Endothelial cell of umbilical vein (primary cell): ENCODE results near the gene MAGIX.
A peak's percentile ranks its signal among the peaks of the same experiment; 100 is the strongest.

Experiments
- POLR2A ChIP-seq: IDR thresholded peaks from 2 replicates; pipeline ENCODE4 v1.6.1; 2012; ENCODE audit warnings: low read depth, mild to moderate bottlenecking, control low read depth, low read length
- POLR2AphosphoS5 ChIP-seq: IDR thresholded peaks from 2 replicates; pipeline ENCODE4 v1.6.1; 2012; ENCODE audit warnings: low read depth, mild to moderate bottlenecking, control low read depth, low read length, moderate library complexity; ENCODE audit not compliant: insufficient read depth
- TF ChIP-seq, protein P1 (sequence below), 2 donors: IDR thresholded peaks; 1 replicate in 1 of 2; 2 replicates in 1 of 2; pipeline ENCODE4 v1.5.1; 2011; ENCODE audit warnings: low read length in 2 of 2, mild to moderate bottlenecking in 2 of 2, moderate library complexity in 2 of 2, control low read depth in 1 of 2, inconsistent platforms in 1 of 2, low read depth in 1 of 2; ENCODE audit not compliant: insufficient read depth in 1 of 2; ENCODE audit errors: extremely low read depth in 1 of 2
- TF ChIP-seq, protein P2 (sequence below): IDR thresholded peaks from 2 replicates; pipeline ENCODE4 v1.6.1; 2011; ENCODE audit not compliant: insufficient read depth, insufficient read length

DNA sequence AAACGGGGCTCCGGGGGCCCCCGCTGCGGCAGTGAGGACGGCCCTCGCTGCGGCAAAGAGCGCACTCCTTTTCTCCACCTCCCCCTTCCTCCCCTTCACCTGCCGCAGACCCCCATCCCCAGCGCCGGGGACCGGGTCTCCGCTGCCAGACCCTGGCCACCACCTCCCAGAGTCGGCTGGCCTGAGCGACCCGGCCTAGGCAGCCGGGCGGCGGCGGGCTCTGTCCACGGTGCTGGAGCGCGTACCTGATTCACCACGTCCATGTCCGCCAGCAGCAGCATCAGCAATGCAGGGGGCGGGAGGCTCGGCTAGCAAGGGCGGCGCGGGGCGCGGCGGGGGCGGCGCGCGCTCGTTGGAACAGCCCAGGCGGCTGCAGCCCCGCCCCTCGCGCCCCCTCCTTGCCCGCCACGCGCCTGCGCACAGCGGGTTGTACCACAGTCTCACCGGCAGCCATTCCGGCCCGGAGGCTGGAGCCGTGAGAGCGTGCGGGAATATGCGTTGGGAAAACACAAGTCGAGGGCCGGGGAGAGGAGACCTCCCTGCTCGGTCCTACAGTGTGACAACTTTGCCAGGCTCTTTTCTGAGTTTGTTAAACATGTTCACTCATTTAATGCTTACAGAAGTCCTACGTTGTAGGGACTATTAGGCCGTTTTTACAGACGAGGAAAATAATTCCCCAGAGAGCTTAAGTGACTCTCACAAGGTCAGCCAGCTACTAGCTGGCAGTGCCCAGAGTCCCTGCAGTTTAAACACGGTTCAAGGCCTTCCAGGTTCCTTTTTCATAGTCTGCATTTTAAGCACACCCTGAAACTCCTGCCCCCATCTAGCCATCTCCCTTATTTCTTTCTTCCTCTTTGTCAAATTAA lies 37.6 kb downstream of the MAGIX start, which contains the start of gene SYP:
- TF ChIP-seq, protein P1, sequence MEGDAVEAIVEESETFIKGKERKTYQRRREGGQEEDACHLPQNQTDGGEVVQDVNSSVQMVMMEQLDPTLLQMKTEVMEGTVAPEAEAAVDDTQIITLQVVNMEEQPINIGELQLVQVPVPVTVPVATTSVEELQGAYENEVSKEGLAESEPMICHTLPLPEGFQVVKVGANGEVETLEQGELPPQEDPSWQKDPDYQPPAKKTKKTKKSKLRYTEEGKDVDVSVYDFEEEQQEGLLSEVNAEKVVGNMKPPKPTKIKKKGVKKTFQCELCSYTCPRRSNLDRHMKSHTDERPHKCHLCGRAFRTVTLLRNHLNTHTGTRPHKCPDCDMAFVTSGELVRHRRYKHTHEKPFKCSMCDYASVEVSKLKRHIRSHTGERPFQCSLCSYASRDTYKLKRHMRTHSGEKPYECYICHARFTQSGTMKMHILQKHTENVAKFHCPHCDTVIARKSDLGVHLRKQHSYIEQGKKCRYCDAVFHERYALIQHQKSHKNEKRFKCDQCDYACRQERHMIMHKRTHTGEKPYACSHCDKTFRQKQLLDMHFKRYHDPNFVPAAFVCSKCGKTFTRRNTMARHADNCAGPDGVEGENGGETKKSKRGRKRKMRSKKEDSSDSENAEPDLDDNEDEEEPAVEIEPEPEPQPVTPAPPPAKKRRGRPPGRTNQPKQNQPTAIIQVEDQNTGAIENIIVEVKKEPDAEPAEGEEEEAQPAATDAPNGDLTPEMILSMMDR (IDR thresholded peaks at IDR 0.05; ENCODE audit: extremely low read depth in 1 of 2, insufficient read depth in 1 of 2, low read depth in 1 of 2, low read length in 2 of 2): no peak
- TF ChIP-seq POLR2AphosphoS5: peak; percentile 72
- peak; percentile 85 for TF ChIP-seq POLR2A
- TF ChIP-seq, protein P2, sequence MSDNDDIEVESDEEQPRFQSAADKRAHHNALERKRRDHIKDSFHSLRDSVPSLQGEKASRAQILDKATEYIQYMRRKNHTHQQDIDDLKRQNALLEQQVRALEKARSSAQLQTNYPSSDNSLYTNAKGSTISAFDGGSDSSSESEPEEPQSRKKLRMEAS: no peak
